Stimulated activated CD4-positive, alpha-beta T cell treated with anti-CD3 and anti-CD28 coated beads, TNF-alpha, amount 100 ng/mL, for 4 hours (primary cell): ENCODE results near the gene VPS41.

Source experiments
- DNase-seq, 3 experiments: peaks; one replicate each; pipeline ENCODE4 v3.0.0-alpha.2; 2020; ENCODE audit warnings: low read depth in 3 of 3

VPS41 gene

DNA sequence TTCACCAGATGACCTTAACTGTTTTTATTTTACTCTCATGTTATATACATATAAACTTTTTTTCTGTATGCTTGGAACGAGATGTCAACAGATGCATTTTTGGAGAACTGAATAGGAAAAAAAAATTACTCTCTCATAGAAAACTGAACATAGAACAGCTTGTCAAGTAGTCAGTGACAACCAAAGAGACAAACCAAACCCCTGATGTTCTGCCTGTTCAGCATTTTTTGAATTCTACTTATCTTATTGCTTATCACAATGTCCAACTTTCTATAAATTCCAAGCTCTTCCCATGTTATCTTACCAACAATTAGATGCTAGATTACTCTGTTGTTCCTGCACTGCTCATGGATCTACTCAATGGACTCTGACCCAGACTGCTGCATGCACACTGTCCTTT lies 95.2 kb downstream of the VPS41 start:
- DNase-seq: no peak

DNA sequence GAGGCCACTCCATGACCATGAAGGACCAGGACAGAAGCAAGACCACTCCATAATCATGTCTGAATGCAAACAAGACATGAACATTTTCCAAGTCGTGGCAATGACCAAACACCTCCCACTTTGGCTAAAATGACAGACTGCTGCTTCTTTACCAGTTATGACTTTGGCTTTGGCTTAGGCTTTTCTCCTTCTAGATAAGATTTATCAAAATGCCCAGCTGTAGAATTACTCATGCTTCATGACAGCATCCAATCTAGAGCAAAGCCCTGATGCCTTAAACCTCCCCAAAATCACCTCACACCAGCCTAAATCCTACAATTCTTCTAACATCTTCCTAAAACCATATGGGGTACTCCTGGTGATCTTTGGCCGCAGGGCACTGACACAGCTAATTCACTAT lies 102.1 kb downstream of the VPS41 start:
- no peak for DNase-seq

DNA sequence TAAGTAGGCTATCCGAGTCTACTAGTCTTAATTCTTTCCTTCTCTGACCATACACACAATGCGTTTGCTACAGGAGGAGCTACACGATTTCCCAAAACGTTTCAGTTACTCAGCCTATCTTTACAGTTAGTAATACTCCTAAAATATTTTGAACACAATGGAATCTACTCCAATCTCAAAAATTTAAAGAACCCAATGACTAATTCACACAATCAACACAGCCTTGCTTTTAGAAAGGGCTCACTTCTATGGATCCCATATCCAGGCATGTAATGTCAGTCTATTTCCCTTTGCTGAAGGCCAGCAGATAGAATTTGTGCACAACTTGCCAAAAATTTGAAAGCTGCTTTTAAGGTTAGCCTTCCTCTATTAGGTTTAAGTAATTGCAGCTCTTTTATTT lies 107.2 kb downstream of the VPS41 start:
- DNase-seq: no peak

GRCh38 chr7:38798552-38799267 lies 110.3 kb downstream of the VPS41 start:
- DNase-seq: no peak

GRCh38 chr7:38796626-38797501 lies 112.1 kb downstream of the VPS41 start:
- peak in 2 of 3 experiments; percentile 5 to 8 for DNase-seq

DNA sequence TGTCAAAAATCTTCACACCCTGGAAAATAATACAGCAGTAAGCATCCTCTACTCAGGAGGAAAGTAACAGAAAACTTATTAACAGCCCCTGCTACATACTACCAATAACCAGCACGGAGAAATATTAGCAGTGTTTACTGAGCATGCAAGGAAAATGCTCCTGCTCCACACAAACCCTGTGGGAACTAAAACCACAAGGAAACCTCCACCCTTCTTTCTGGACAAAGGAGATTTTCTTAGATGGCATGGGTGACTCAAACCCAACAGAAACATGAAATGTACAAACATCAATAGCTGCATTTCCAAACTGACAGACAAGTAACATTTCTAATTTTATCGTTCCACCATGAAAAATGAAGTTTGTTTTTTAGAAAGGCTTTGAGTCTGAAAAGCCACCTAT lies 113.4 kb downstream of the VPS41 start:
- no peak for DNase-seq

- no peak for DNase-seq
These were observed 127.0 kb downstream of the VPS41 start for GRCh38 chr7:38781991-38782390.

DNA sequence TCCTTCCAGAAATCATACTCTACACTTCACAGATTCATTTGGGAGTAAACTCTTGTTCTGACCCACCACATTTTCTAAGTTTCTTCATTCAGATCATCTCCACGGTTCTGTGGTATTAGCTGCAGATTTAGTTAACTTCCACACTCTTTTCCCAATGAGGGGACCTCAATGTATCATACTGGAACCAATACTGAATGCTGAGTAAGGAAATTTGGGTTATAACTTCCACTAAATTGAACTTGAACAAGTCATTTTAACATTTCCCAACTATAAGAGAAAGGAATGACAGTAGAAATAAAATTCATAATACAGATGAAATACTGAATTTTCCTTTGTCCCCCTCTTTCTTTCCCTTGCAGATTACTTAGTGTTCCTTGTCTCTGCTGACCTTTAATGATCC lies 131.4 kb downstream of the VPS41 start:
- DNase-seq: no peak

GRCh38 chr7:38775506-38776175 lies 133.3 kb downstream of the VPS41 start:
- no peak for DNase-seq

- no peak for DNase-seq
These were observed 135.6 kb downstream of the VPS41 start for GRCh38 chr7:38773430-38773829.

DNA sequence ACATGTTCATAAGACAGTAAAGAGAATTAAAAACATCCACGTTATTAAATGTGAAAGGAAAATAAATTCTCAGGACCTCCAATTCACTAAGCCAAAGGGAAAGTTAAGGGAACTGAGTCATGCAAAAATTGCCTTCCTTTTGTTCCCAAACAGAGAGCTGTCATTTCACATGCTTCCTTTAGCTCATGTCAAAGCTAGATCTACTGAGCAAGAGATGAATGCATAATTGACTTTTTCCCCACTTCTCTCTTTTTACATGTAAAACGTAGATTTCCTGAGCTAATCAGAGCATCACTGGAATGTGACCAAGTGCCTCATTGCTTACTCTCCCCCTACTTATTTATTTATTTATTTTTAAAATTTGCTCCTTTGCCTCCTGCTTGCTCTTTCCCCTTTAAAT lies 148.8 kb downstream of the VPS41 start:
- no peak for DNase-seq

DNA sequence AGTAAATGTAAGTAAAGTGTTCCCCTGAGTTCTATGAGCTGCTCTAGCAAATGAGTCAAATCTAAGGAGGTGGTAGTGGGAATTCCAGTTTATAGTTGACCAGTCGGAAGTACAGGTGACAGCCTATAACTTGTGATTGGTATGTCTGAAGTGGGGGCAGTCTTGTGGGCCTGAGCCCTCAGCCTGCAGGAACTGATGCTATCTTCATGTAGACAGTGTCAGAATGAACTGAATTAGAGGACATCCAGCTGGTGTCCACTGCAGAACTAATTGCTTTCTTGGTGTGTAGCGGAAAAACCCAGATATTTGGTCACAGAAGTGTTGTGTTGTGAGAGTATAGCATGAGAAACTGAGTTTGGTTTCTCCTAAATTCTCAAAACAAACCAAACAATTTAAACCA lies 150.0 kb downstream of the VPS41 start:
- DNase-seq: no peak

DNA sequence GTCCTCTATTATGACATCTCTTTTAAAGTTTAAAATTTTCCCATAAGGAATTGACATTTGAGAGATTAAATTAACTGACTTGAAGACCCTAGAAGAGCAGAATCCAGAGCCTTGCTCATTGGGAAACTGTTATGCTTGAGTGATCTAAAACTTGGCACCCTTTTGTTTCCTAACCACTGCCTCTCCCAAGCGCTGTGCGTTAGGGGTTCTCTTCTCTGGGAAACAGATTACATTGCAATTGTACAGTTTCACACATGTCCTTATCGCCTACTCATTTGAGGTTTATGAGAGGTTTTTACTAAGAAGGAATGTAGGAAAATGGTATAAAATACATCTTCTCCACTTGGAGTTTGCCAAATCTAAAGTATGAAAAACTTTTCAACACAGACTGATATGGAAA lies 151.1 kb downstream of the VPS41 start:
- no peak for DNase-seq

DNA sequence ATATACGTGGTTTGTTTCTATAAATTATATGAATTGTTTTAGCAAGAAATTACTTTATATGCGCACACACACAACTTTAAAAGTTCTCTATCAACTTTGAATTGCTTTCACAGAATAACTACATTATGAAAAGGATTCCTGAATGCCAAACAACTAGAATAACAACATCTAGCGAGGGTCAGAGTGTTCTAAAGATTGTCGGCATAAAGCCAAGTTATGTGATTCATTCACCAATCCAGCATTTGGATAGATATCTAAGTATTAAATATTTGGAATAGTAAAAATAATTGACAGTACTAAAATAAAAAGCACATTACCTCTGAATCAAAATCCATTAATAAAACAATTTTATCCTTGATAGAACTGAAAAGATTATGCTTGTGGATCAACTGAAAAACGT lies 152.5 kb downstream of the VPS41 start:
- no peak for DNase-seq

- no peak for DNase-seq
These were observed 155.6 kb downstream of the VPS41 start for GRCh38 chr7:38753347-38753746.

GRCh38 chr7:38751416-38751815 lies 157.6 kb downstream of the VPS41 start:
- no peak for DNase-seq

GRCh38 chr7:38748056-38748610 lies 160.9 kb downstream of the VPS41 start:
- no peak for DNase-seq

- no peak for DNase-seq
These were observed 162.6 kb downstream of the VPS41 start for GRCh38 chr7:38746438-38746837.

DNA sequence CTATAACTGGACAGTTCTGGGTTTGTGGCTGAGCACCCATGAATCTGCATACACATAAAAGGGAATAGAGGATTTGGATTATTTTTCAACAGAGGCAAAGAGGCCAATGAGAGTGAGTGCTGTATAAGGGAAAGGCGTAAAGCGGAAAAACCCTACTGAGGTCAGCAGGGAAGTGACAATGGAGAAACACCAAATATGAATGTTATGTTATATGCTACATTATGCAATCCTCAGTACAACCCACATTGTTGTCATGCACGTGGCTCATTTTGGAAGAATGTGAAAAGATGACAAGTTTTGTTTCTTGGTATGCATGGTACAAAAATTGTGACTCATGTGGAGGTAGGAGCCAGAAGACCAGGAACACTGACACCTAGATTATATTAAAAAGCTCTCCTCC lies 164.2 kb downstream of the VPS41 start:
- no peak for DNase-seq

DNA sequence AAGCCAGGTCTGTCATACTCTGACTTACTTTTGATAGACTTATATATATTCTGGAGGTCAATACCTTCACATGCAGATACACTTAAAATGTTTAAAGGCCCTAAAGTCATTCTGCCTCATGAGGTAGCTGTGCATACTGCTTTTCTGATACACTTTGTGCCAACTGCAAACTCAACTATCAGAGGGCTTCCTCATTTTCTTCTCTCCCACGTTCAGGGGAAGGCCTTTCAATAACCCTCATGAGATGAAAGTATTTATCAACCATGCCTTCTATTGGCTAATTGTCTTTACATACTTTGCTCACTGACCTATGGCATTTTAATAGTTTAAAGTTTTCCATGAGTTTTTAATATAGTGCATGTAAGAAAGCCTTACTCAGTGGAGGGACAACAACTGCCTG lies 165.1 kb downstream of the VPS41 start:
- no peak for DNase-seq

GRCh38 chr7:38740041-38740440 lies 168.9 kb downstream of the VPS41 start:
- DNase-seq: no peak

DNA sequence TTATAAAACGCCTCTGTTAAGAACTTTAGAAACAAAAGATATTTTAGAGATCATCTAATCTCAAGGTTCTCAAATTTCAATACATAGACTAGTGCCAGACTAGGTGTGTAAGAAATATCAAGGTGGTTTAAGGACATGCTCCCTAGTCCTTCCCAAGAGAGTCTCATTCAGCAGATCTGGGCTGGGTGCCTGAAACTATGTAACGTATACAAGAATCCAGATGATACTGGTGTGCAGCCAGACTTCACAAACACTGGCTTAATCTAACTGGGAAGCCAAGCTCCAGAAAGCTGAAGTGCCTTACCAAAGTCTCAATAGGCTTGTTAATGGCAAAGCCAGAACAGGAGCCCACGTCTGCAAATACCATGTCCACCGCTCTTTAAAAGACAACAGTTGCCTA lies 172.9 kb downstream of the VPS41 start:
- no peak for DNase-seq
